GM12874 (cell line): ENCODE results near the gene FGFRL1.

Source experiments
- TF ChIP-seq, protein P1 (sequence below): IDR thresholded peaks from 2 replicates; pipeline ENCODE4 v1.5.1; 2011; ENCODE audit warnings: low read depth, mild to moderate bottlenecking, control low read depth, low read length, moderate library complexity; ENCODE audit not compliant: insufficient read depth

FGFRL1 gene

DNA sequence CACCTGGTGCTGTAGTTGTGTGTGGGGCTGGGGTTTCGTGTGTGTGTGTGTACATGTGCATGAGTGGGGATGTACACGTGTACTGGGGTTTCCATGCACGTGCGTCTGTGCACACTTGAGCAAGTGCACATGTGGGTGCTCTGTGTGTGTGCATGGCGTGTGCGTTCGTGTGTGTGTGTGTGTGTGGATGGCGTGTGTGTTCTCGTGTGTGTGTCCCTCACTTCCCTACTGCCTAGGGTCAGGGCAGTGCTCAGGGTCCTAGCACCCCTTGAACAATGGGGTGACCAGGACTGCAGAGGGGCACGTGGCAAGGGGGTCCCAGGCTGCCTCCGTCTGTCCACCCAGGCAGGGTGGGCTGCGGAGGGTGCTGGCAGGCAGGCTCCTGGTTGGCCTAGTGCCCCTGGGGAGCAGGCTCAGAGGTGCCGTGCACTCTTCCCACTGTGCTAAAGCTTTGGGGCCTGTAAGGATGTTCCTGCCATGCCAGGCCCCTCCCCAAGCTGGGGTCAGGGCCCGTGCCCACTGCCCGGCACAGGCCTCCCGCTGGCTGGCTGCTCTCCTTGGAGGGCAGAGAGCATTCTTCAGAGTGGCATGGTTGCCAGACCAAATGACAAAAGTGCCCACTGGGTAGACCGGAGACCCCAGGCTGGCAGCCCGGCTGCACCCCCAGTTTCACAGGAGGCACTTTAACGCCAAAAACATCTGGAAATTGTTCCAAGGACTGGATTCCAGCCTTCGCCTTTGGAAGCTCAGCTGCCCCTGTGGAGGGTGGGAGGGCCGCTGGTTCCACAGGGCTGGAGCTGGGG, 29.1 kb downstream of the FGFRL1 start:
- TF ChIP-seq, protein P1, sequence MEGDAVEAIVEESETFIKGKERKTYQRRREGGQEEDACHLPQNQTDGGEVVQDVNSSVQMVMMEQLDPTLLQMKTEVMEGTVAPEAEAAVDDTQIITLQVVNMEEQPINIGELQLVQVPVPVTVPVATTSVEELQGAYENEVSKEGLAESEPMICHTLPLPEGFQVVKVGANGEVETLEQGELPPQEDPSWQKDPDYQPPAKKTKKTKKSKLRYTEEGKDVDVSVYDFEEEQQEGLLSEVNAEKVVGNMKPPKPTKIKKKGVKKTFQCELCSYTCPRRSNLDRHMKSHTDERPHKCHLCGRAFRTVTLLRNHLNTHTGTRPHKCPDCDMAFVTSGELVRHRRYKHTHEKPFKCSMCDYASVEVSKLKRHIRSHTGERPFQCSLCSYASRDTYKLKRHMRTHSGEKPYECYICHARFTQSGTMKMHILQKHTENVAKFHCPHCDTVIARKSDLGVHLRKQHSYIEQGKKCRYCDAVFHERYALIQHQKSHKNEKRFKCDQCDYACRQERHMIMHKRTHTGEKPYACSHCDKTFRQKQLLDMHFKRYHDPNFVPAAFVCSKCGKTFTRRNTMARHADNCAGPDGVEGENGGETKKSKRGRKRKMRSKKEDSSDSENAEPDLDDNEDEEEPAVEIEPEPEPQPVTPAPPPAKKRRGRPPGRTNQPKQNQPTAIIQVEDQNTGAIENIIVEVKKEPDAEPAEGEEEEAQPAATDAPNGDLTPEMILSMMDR, result no peak

DNA sequence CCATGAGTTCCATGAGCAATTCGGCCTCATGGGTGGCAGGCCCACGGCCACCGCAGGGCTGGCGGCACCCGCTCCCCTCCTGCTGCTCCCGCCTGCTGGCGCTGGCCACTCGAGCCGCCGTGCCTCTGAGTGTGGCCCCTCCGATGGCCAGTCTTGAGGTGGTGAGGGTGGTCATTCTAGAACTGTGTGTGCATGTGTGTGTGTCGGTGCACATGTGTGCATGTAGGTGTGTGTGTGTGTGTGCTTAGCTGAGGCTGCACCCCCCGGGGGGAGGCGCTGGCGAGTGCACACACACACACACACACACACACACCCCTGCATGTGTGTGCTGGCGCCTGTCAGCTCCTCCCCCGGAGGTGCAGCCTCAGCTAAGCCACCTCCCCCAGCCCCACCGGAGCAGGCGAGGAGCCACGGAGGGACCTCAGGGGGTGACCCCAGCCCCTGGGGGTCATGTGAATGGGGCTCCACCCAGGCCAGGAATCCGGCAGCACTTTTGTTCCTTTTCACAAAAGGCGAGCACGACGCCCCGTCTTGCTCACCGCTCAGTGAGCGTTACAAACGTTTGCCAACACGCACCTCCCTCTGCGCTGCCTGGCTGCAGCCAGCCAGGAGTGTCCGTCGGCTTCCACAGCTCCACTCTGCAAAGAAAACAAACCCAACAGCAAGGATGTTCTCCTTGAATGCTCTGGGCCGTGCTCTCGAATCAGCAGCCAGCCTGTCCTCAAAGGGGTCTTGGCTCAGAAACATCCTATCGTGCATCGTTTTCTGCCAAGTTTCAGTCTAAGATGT, 29.9 kb downstream of the FGFRL1 start:
- TF ChIP-seq, protein P1, result no peak

GRCh38 chr4:1041936-1042330, 30.5 kb downstream of the FGFRL1 start:
- TF ChIP-seq, protein P1, result no peak

- TF ChIP-seq, protein P1, result no peak
Observed at GRCh38 chr4:1042352-1043055, 31.1 kb downstream of the FGFRL1 start.

DNA sequence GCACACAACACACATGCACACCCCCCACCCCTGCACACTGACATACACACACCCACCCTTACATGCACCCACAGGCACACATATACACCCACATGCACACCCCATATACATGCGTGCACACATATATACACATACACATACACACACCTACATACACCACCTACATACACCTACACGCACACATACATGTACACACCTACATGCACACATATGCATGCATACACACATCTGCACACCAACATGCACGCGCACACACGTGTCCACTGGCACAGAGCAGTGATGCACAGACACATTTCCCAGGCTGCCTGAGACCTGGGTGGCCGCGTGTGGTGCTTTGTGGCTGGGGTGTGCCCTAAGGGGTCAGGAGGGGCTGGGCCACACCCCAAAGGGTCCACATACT, 31.7 kb downstream of the FGFRL1 start:
- TF ChIP-seq, protein P1, result no peak

DNA sequence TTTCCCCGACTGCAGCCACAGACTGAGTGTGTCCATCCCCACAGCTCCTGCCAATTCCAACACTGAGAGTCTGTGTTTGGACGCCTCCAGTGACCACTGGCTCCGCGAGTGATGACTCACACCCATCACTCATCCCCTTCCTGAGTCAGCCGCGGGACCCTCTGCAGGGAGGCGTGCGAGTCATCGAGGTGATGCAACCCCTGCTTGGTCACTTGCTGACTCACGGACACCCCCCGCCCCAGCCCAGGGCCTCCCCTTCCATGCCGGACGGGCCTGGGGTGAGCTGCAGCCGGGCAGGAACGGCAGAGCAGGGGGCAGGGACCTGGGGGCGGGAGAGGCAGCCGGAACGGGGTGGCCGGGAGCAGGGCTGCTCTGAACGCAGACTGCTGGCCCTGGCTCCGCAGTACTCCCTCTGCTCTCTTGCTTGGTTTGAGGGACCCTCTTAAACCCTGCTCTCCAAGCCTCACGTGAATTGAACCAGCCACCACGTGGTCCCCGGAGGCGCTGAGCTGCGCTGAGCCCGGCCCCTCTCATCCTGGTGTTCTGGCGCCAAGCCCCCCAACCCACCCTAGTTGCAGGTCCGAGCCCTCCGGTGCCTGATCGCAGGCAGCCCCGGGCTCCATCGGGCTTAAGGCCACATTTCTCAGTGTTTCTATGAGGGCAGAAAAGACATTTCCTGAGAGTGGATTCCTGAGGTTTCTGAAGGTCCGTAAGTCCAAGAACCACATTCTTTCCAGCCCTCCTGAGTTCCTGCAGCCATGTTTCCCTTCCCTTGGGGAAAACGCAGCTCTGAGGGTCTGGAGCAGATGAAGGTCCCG, 32.4 kb downstream of the FGFRL1 start:
- TF ChIP-seq, protein P1, result no peak
